NT2/D1 (cell line): ENCODE data around the gene FLRT1.

Experiments used
- SUZ12 ChIP-seq: IDR thresholded peaks from 2 replicates; pipeline ENCODE4 v1.6.1; 2011; ENCODE audit not compliant: insufficient read length, insufficient read depth; ENCODE audit errors: extremely low read depth
- YY1 ChIP-seq: IDR thresholded peaks from 2 replicates; pipeline ENCODE4 v1.6.1; 2011; ENCODE audit not compliant: insufficient read length, insufficient read depth

DNA sequence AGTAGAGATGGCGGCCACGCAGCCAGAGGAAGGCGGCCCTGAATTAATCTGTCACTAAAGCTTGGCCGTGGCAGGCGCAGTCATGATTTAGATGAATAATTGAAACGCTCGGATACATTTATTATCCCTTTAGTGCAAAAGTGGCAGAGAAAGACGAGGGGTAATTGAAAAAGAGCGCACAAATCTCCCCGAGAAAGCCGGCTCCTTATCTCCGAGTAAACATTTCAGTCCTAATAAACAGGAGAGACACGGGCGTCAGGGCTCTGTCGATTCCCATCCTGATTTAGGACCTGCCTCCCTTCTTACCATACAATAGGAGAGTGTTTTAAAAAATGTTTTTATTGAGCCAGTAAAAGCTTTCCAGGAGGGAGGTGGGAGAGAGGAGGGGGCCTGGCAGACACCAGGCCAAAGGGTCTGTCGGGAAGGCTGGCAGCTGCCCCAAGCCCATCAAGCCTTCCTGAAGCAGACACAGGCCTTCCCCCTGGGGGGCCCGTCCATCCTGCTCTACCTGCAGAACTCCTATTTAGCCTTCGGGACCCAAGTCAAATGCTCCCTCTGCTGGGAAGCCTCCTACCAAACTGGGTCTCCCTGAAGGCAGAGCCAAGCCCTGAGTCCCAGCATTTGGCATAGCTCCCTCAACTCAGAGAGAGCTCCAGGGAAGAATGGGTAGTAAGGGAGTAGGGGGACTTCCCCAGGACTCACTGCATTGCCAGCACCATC is 26.7 kb upstream of the FLRT1 start:
- no peak for TF ChIP-seq SUZ12
- no peak for TF ChIP-seq YY1
